HG03159 (cell line): ENCODE results near the gene RIF1.
"Not testable (repeated sequence)": the region's sequence is repeated elsewhere in the genome, so short reads cannot be mapped to it uniquely, and the experiment has no call there.

Experiments used
- ATAC-seq: cut with Tn5 transposase; IDR thresholded peaks from one replicate; pipeline ENCODE4 v1.9.1; 2021; ENCODE audit warnings: mild to moderate bottlenecking, moderate library complexity; ENCODE audit not compliant: unreplicated experiment

Gene RIF1

GRCh38 chr2:151408788-151409600 lies 708 bp upstream of the RIF1 start:
- no peak for ATAC-seq

DNA sequence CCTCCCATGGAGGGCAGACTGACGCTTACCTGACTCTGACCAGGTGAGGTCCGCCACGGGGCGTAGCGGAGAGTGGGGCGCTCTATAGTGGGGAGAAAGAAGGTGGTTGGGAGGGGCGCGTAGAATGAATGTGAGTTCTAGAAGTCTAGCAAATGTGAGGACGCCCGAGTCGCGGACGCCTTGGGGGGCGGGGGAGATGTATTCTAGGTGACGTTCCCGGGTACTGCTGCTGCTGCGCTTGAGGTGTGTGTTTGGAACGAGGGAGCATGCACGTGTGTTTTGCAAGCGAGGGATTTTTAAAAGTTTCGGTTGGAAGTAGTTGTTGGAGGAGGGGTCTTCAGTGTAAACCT lies 758 bp downstream of the RIF1 start:
- ATAC-seq, result peak; percentile 32

GRCh38 chr2:151417650-151418049 lies 7.9 kb downstream of the RIF1 start:
- ATAC-seq, result no peak

DNA sequence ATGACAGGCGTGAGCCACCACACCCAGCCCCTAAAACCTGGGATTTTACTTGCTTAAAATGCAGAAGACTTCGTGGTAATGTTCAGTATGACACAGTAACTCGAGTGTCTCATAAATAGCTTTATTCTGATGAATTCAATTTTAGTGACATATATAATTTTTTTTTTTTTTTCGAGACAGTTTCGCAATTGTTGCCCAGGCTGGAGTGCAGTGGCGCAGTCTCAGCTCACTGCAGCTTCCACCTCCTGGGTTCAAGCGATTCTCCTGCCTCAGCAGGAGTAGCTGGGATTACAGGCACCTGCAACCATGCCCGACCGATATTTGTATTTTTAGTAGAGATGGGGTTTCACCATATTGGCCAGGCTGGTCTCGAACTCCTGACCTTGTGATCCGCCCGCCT lies 12.0 kb downstream of the RIF1 start:
- ATAC-seq, result not testable (repeated sequence)

DNA sequence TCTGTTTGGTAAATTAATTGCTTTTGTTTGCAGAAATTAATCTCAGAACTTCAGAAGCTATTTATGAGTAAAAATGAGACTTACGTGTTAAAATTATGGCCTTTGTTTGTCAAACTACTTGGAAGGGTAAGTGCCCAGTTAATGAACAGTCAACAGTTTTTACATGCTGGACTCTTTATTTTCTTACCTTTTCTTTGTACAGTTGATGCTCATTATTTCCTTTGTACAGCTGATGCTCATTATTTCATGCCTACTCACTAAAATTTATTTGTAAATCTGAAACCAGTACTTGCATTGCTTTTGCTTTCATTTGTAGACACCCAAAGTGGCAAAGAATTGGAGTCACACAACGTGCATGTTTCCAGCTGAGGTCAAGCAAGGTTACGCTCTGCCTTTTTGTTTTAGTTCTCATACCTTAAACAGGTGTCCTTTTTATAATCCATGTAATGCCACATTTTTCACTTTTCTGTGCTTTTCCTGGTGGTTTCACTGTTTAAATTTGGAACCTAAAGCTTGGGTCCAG lies 13.3 kb downstream of the RIF1 start:
- peak; percentile 72 for ATAC-seq

DNA sequence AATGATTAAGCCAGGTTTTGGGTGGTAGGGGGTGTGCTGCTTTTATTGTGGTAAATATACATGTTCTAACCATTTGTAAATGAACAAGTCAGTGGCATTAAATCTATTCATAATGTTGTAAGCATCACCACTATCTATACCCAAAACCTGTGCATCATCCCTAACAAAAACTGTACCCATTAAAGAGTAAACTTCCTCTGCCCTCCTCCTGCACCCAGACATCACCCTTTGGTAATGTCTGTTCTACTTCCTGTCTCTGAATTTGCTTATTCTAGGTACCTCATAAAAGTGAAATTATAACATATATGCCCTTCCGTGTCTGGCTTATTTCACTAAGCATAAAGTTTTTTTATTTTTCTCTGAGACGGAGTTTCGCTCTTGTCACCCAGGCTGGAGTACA lies 14.1 kb downstream of the RIF1 start:
- no peak for ATAC-seq

DNA sequence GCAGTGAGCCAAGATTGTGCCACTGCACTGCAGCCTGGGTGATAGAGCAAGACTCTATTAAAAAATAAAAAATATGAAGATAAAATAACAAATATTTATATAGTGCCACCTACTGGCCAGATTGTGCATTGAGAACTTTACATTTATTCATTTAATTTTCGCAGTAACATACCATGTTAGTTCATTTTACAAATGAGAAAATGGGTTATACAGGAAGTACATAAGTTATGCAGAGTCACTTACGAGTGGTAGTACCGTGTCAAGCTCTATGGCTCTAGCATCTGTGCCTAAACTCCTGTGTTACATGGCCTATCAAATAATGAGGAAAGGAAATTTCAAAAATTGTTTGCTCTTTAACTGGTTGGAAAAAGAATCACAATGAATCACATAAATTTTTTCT lies 27.9 kb downstream of the RIF1 start:
- ATAC-seq, result no peak

DNA sequence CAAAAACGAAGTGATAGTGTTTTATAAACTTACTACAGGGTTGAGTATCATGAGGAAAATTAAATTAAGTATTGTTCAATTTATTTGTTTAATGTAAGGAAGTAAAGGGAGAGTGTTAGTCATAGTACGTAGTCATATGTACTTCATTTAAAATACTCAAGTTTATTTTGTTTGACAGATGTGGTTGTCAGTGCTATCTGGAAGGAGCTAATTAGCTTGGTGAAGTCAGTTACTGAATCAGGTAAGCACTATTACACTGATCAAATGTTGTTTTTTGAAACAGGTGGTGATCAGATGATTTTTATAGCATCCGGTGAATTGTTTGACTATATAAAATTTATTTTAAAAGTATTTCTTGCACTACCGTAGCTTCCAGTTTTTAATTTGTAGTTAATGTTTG lies 28.8 kb downstream of the RIF1 start:
- no peak for ATAC-seq

- no peak for ATAC-seq
These were observed 29.4 kb downstream of the RIF1 start for GRCh38 chr2:151439127-151439526.

GRCh38 chr2:151459358-151459757 lies 49.7 kb downstream of the RIF1 start:
- no peak for ATAC-seq

GRCh38 chr2:151465771-151466170 lies 56.1 kb downstream of the RIF1 start:
- ATAC-seq, result no peak

DNA sequence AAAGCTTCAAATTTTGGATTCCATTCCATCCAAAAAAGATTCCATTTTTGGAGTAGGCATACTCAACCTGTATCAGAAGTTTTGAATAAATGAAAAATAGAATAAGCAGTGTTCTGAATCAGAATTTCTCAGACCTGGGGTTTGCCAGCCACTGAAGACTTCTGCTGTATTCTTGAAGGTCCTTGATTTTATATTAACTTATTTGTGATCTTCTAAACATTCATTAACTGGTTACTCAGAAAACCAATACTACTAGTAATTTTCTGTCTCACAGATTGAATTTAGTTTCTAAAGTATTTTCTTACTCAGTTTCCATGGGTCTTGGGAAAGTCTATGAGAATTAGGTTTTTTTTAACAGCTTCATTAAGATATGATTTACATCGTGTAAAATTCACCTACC lies 60.9 kb downstream of the RIF1 start:
- no peak for ATAC-seq

DNA sequence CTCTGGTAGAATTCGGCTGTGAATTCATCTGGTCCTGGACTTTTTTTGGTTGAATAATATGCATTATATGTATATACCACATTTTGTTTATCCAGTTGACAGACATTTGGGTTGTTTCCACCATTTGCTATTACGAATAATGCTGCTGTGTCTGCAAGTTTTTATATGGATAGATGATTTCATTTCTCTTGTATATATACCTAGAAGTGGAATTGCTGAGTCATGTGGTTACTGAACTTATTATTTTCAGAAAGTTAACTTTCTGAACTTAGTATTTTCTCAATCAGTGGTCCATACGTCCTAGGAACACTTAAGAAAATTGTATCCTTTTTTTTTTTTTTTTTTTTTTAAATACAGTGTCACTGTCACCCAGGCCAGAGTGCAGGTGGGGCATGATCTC lies 63.3 kb downstream of the RIF1 start:
- ATAC-seq, result no peak

DNA sequence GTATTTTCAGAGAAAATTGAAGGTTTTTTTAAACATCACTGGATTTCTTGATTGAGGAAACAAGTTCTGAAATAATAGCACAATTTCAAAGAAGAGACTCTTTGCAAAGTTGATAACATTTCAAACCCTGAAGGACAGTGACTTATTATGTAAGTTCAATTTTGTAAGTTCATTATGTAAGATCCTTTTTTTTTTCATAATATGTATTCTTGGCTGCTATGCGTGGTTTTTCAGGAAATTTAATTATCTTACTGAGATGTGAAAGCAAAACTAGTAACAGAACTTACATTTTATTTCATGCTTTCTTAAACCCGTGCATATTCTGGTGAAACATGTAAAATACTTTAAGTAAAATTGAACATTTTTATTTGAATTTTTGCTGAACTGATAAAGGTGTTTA lies 65.4 kb downstream of the RIF1 start:
- no peak for ATAC-seq

DNA sequence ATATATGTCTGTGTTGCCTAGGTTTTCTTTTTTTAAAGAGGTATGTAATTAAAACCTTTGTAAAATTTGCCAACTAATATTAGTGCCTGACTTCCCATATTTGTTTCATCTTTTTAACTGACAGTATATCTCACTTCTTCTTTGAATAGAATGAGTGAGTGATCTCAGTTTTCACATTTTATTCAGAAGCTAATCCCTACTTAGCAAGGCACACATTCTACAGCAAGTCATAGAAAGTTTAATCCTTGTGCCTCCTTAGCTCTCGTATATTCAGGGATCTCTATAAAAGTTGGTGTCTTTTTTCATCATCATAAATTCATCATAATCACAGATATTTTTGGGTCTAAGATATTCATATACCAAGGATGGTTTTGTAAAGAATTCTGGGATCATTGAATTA lies 66.6 kb downstream of the RIF1 start:
- no peak for ATAC-seq

DNA sequence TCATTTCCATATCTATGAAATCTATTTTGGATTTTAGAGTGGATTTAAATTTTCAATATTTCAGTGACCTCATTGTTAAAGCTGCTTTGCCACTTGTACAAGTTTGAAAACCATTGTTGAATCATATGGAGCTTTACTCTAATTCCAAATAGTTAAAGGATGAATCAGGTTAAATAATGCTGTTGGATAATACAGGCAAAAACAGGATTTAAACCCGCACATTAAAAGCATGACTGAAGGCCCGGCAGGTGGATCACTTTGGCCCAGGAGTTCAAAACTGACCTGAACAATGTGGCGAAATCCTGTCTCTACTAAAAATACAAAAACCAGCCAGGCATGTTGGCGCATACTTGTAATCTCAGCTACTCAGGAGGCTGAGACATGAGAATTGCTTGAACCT lies 68.3 kb downstream of the RIF1 start:
- no peak for ATAC-seq

- ATAC-seq, result no peak
These were observed 72.0 kb downstream of the RIF1 start for GRCh38 chr2:151481744-151482143.

- no peak for ATAC-seq
These were observed 72.5 kb downstream of the RIF1 start for GRCh38 chr2:151482171-151482725.

DNA sequence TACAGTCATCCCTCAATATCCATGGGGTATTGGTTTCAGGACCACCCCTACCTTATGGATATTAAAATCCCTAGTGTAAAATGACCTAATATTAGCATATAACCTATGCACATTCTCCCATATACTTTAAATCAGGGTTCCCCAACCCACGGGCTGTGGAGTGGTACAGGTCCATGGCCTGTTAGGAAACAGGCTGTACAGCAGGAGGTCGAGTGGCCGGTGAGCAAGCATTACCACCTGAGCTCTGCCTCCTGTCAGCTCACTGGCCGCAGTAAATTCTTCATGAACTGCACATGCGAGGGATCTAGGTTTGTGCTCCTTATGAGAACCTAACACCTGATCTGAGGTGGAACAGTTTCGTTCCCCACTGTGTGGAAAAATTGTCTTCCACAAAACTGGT lies 73.8 kb downstream of the RIF1 start:
- ATAC-seq, result no peak

DNA sequence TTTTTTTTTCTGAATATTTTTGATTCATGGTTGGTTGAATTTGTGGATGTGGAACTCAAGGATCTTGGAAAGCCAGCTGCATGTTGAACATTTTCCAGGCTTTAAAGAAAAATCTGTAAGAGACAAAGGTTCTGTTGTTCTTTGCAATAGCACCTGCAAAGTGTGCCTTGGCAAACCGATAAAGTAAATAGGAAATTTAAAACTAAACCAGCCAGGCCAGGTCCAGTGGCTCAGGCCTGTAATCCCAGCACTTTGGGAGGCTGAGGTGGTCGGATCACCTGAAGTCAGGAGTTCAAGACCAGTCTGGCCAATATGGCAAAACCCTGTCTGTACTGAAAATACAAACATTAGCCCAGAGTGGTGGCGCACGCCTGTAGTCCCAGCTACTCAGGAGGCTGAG lies 74.4 kb downstream of the RIF1 start:
- ATAC-seq, result no peak

GRCh38 chr2:151486053-151486452 lies 76.4 kb downstream of the RIF1 start:
- ATAC-seq, result no peak

DNA sequence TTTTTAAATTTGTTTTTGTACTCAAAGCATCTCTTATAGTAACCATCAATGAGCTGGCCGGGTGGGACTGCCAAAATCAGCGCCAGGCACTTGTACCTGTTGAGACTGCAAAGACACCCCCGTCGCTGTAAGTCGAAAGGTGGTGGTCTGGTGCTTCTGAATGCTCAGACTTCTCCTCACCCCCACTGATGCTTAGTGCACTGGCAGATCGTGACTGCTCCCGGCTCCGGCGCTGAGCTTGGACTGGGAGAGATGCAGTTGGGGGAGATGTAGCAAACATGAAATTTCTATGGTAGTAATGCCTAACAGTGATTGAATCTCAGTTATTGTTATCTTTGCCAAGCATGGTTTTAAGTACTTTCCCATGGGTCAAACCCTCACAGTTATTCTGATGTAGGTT lies 80.6 kb downstream of the RIF1 start:
- no peak for ATAC-seq

DNA sequence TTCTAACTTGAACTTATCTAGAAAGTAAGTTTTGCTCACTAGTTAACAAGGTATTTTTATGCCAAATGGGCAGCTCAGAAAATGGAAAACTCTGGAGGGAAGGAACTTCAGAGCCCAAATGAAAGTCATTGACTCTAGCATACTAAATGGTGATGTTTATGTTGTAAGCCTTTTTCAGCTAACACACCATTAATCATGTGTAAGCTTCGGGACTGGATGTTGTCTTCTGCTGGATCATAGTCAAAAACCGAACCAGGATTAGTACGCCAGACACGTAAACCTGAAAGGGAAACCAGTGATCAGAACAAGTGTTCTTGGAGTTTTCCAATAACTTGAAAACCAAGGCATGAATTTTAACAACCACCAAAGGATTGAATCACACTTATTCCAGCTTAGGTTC lies 81.8 kb downstream of the RIF1 start:
- ATAC-seq, result no peak
